NCI-H69 (cell line): Measurements from ENCODE around the gene PHOSPHO1.

ENCODE experiments used
- DNase-seq: peaks from one replicate; lab custom pipeline; 2025; lab: John Stamatoyannopoulos, UW

PHOSPHO1 gene

DNA sequence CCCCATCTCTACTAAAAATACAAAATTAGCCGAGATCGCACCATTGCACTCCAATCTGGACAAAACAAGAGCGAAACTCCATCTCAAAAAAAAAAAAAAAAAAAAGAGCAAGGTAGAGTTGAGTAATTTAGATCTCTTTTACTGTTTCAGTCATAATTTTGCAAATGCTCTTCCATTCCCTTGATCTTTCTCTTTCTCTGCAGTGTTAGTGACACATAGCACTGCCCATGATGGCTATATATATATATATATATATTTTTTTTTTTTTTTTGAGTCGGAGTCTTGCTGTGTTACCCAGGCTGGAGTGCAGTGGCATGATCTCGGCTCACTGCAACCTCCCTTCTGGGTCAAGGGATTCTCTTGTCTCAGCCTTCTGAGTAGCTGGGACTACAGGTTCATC, 12.2 kb upstream of the PHOSPHO1 start:
- no peak for DNase-seq

DNA sequence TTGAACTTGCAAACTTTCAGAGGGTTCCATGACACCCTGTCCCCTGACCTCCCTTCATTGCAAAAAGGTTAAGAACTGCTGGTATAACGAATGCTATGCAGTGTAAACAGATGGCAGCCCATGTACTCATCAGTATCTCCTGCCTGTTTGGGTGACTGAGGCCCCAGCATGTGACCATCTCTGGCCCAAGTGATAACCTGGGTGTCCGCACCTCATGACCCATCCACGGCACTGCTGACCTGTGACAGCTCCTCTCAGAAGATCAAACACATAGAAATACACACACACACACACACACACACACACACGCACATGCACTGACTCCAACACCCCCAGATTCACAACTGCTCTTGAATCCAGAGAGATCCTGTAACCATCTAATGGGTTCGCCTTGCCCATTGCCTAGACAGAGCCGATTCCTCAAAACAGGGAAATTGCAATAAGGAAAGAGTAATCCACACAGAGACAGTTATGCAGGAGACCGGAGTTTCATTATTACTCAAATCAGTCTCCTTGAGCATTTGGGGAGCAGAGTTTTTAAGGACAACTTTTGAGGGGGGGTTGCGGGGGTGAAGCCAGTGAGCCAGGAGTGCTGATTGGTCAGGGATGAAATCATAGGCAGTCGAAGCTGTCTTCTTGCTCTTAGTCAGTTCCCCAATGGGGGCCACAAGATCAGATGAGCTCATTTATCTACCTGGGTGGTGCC, 11.3 kb upstream of the PHOSPHO1 start:
- DNase-seq = no peak

DNA sequence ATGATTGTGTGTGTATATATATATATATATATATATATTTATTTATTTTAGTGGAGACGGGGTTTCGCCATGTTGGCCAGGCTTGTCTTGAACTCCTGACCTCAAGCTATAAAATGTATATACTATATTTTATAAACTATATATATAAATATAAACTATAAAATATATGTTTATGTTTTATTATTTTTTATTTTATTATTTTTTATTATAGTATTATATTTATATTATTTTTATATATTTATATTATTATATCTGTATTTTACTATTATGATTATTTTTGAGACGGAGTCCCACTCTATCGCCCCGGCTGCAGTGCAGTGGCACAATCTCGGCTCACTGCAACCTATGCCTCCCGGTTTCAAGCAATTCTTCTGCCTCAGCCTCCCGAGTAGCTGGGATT, 10.5 kb upstream of the PHOSPHO1 start:
- DNase-seq = no peak

DNA sequence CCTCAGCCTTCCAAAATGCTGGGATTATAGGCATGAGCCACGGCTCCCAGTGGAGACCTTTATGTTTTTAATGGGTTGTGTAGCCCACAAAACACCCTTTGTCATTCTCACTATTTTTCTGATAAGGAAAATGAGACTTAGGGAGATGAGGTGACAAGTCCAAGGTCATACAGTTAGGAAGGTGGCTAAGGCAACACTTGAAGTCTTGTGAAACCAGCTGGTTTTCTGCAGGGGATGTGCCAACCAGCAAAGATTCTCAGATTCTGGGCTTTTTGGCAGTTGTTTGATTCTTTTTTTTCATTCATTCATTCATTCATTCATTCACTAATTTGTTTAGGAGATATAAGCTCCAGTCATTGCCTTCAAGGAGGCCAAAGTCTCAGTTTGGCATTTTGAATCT, 10.0 kb upstream of the PHOSPHO1 start:
- no peak for DNase-seq

DNA sequence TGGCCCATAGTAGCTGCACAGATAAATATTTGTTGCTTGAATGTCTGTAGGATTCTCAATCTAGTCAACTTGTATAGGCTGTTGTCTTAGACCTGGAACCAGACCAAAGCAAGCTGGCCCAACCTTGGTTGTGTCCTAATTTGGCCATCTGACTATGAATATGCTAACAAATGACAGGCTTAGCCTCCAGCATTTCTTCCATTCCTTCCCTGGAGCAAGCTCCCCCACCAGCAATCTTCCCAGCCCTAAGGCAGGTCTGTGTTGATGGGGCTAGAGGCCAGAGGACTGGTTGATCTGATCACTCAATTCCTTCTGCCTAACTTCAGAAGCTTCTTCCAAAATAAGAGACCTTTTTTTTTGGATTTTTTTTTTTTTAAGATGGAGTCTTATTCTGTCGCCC, 9.4 kb upstream of the PHOSPHO1 start:
- DNase-seq = no peak

DNA sequence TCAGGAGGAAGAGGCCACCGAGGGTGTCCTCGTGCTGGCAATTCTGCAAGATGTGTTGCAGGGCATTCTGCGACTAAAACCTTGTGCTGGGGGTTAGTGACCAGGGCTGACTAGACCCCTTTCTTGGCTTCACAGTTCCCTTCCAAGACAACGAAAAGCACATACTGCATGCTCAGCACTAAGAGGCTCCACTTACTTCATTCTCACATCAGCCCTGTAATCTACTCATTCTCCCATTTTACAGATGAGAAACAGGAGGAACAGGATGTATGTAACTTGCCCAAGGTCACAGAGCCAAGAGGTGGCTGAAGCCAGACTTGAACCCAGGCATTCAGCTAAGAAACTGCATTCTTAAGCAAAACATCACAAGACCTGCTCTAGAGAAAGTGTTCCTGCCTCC, 5.3 kb upstream of the PHOSPHO1 start:
- no peak for DNase-seq

DNA sequence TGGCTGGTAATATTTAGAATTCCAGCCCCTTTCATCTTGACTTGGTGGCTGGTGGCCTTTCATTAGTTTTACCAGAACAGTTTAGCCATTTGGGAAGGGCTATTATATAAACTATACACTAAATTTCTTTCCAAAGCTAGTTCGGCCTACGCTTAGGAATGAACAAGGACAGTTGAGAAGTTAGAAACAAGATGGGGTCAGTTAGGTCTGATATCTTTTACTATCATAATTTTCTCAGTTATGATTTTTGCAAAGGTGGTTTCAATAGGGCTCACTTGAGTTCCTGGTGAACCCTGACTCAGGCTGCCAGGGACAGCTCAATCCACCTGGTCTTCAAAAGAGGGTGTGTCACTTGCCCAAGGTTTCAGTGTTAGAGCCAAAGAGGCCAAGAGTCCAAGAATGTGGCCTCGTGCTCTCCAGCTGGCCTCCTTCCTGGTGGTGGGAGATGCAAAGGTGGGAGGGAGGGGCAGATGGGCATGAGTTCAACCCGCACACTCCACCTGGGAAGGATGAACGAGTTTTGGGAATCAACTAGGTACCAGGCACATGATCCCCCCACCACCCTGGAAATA, 4.0 kb upstream of the PHOSPHO1 start:
- DNase-seq = no peak

DNA sequence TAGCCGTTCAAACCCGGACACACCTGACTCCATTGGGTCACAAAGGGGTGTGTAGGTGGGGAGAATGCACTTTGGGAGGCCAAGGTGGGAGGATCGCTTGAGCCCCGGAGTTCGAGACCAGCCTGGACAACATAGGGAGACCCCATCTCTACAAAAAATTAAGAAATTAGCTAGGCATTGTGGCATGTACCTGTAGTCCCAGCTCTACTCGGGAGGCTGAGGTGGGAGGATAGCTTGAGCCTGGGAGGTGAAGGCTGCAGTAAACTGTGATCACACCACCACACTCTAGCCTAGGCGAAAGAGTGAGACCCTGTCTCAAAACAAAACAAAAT, 942 bp upstream of the PHOSPHO1 start:
- no peak for DNase-seq

DNA sequence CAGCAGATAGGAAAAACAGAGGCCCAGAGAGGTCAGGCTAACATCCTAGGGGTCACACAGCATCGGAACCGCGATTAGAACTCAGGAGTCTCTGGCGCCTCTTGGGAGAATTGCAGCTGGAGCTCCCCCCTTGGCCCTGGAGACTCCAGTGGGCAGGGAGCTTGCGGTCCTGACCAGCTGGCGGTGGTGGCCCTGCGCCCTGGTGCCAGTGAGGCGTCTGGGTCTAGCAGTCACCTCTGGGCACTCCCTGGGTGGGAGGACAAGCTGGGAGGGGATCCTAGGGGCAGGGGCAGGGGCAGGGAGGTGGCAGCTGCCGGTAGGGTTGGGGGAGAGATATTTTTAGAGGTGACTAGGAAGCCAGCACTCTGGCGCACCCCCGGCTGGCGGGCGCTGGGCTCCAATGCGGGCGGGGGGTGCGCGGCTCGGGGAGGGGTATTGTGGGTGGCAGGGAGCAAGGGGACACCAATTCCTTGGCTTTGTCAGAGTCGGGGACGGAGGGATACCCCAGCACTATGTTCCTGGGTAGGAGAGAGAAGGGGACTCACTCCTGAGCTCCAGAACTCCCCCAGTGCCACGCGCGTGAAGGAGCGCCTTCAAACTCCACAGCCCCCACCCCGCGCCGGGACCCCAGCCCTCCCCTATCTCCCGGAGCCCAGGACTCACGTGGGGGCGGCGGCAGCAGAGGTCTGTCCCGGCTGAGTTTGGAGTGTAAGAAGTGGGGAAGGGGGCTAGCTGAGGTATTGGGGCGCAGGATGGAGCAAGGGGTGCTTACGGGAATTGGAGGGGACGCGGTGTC, 584 bp downstream of the PHOSPHO1 start:
- no peak for DNase-seq

DNA sequence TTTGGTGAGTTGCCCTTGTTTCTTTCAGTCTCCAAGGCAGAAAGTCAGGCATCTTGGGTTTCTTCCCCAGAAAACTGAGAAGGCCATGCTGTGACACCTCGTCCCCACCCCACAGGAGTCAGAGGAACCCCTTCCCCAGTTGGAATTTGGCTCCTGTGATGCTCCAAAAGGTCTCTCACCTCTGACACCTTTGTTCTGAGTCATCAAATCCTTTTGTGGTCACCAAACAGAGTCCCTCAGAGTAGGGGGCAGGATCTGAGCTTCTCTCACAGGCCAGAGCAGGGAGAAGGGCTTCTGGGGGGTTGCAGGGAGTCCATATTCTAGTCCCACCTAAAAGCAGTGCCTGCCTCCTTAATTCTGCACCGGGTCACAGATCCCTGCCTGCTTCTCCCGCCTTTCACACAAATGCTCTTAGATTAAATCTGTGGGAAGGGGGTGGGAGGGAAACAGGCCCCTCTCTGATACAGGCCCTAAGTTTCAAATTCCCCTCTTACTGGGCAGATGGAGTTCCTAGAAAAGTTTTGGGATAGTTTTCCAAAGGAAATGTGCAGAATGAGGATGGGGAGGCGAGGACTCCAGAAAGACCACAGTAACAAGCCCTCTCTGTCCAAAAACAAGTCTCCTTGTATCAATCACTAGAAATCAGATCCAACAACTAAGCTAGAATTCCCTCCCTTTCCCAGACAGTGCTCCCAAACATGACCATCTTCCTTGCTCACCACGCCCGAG, 1.3 kb downstream of the PHOSPHO1 start:
- no peak for DNase-seq

DNA sequence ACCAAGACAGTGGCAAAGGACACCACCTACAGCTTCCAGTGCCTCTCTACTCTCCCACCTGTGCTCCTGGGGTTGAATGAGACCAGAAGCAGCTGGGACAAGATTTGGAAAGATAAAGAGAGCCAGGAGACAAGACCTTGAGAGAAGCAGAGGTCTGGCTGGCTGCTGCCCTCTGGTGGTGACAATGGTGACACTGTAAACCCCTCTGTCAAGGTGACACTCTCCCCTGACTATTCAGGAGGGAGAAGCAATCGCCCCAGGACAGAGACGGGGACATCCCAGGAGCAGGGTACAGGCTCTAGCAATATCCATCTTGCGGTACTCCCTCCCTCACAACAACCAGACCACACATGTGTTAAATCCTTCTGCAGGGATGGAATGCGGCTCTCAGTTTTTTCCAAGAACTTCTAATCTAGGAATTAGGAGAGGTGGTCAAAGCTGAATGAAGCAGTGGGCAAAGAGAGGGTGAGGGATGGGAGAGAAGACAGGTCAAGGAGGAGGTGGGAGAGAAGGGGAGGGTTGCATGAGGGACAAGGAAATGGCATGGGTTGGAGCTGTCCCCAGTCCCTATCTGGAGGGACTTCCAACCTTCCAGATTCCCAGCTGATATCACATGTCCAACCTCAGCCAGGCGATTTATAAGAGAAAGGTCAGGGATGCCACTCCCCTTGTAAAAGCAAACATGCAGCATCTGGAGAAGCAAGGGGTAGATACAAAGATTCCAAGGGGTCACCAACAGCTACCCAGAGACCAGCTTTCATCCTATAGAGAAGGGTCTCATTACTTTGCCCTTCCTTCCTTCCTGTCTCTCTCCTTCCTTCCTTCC, 2.9 kb downstream of the PHOSPHO1 start:
- peak; percentile 63 for DNase-seq

DNA sequence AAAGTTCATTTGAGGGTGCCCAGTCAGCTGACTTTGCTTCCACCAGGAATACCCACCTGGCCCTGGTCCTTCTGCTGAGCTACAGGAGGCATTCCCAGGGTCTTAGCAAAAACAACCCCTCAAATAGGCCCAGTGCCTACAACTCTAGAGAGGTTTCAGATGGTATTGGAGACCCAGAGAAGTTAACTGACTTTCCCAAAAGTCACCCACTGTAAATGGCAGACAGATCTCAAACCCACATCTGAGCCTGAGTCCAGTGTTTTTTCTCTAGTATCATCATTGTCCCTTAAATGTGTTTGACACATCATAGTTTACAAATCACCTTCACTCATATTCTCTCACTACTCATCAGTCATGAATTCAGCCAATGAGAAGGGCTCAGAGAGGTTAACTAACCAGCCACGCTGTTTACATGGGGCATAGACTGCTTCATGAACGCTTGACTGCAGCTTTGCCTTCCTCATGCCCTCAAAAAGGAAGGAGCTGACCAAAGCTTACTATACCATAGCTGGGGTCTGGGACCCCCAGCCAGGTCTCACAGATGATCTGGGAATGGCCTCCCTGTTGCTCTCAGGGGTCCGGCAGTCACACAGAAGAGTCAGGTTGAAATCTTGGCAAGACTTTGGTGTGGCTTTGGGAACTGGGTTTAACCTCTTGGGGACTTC, 3.7 kb downstream of the PHOSPHO1 start:
- no peak for DNase-seq

DNA sequence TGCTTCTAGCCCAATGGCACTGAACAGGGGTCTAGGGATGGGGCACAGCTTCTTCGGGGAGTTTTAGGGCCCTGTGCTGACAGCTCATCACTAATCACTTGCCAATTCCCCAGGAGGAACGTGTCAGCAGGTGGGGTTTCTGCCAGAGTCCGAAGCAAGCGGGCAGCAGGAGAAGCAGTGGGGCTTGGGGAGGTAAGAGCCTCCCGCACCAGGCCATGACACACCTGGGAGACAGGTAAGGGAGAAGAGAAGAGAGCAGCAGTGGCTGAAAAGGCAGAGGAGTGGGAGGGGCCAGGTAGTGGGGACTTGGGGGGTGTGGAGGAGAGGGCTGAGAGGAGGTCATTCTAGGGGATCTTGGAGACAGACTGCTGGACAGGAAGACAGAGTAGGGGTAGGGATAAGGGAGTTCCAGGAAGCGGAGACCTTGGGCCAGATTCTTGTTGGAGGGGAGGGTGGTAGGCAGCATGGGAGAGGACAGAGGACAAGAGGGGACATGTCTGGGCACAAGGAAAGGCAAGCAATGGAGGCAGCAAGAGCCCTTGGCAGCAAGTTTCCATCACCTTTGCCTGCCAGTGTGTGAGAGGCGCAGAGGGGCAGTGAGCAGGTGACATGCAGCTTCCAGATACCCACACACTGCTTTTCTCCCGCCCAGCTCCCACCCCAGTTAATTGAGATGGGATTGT, 4.9 kb downstream of the PHOSPHO1 start:
- DNase-seq = no peak

DNA sequence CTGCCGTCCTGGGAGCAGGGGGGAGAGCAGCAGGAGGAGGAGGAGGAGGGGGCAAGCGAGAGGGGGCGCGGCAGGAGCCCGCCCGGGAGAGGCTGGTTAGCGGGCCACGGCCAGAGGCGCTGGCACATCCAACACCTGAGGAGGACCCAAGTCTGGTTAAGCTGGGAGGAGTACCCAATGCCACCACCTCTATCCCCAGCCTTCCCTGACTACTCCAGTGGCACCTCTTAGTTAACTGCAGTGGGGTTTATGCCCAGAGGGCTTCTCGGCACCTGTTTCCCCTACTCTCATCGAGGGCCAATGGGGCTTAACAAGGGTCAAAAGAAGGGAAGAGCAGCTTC, 5.6 kb downstream of the PHOSPHO1 start:
- no peak for DNase-seq

DNA sequence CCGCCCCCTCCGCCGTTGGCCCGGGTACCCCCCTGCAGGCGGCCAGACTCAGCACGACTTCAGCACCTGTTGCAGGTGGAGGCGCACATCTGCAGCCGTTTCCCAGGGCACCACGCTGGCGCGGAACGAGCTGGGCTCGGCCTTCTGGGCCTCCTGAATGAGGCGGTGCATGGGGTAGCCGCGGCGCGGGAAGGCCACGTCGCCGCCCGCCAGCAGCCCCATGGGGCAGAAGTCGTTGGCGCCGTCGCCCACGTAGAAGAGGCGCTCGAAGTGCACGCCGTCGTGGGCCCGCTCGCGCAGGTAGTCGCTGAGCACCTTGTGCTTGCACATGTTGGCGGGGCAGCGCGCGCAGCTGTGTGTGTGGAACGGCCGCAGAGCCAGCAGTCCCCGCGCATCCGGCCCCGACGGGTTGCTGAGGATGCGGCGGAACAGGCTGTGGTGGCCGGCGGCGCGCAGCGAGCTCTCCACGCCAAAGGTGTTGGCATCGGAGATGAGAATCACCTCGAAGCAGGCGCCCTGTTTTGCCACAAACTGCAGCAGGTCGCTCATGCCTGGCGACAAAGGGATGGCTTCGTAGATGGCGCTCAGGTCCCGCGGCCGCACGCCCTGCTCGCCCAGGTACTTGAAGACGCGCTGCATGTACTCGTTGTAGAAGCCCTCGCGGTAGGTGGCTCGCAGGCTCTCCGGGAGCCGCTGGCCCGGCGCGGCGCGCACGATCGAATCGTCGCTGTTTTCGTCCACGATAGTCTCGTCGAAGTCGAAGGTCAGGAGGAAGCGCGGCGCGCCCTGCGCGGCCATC, 6.2 kb downstream of the PHOSPHO1 start:
- DNase-seq = peak; percentile 72

DNA sequence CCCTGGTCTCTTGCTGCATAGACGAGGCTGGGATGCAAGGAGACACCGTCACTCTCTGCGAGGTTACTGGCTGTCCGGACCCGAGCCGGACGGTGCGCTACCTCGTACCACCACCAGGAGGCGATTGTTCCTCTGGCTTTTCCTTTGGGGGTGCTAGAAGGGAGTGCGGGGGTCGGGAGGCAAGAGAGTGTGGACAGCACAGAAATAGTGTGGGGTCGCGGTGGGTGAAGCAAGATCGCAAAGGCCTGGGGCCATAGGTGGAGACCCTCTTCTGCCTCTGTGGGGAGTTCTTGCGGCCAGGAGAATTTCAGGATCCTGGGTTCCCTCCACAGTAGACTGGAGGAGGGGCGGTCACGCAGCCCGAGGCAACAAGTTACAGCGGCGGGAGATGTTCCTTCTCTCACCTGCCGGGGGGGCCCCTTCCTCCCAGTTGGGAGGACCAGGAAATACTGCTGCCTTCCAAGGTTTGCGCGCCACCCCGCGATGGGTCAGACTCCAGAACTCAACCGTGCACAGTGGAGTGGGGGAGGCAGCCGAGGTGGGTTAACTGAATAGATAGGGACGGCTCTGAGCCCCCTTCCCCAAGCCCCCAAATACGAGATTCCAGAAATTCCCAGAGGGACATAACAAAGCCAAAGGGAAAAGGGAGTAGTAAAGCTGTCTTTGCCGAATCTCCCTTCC, 6.9 kb downstream of the PHOSPHO1 start:
- peak; percentile 57 for DNase-seq

DNA sequence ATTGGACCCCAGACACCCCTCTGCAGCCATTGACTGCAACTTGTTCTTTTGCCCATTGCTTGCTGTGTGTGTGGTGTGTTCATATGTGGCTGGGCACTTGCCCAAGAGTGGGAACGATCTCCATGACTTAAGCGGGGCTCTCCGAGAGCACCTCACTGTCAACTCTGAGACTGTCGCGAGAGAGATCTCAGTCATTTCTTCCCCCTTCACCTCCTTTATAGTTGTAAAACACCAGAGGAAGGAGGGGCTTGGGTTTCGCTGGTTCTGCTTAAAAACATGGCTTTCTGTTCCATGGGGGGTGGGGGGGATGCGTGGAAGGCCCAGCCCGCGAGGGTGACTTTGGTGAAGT, 7.4 kb downstream of the PHOSPHO1 start:
- DNase-seq = no peak

DNA sequence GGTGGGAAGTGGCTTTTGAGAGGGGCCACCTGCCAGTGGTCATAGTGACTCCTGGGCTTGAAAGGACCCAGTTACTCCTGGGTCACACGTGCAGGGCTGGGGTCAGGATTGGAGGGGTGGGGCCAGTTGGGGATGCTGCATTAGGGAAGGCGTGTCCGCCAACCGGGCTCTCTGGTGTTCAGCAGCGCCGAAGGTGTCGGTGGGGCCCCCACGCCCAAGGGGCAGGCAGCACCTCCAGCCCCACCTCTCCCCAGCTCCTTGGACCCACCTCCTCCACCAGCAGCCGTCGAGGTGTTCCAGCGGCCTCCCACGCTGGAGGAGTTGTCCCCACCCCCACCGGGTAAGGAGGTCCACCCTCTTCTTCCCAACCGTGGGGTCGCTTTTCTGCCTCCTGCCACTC, 10.6 kb downstream of the PHOSPHO1 start:
- DNase-seq = no peak
